GM19467 (cell line): ENCODE measurements around the gene SEC24C.
"Not testable (repeated sequence)": the region's sequence is repeated elsewhere in the genome, so short reads cannot be mapped to it uniquely, and the experiment has no call there.

Source experiments
- ATAC-seq: cut with Tn5 transposase; IDR thresholded peaks from one replicate; pipeline ENCODE4 v1.9.1; 2021; ENCODE audit warnings: mild to moderate bottlenecking, moderate library complexity; ENCODE audit not compliant: unreplicated experiment

SEC24C gene

DNA sequence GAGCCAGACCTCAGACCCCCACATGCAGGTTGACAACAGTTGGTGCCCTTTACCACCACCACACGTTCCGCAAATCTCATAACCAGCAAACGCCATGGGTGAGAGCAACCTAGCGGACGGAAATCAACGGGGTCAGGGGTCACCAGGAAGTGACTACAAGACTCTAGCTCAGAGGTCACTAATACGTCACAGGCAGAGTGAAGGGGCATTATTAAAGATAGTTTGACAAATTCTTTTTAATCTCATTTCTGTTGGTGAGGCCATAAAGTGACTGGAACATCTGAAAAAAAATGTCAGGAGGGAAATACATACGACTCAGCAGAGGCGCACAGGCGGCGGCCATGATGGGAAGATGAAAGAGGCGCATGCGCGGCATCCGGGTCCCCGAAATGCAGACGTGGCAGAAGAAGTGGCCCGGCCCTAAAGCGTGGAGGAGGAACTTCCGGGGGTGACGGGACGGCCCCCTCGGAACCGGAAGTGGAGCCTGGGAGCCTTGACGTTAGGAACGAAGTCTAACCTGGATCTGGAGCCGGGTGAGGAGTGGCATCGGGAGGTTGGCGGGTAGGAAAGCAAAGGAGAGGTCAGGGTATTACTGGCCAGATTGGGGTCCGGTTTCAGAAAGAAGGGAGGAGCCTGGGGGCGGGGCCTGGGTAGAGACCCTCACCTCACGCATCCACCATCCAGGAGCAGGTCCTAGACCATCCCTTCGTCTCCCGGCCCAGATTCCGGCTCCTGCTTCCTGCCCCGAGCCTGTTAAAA, at the start of gene SEC24C:
Gene SEC24C, plus strand, starts transcription at position 468 of the 759 bp plus-strand sequence. CDS start 2,461 bp downstream, outside the sequence.
- ATAC-seq = peak; percentile 86

GRCh38 chr10:73695302-73695701, 48.9 kb upstream of the SEC24C start:
- ATAC-seq = not testable (repeated sequence)

GRCh38 chr10:73697675-73698159, 46.5 kb upstream of the SEC24C start, which contains the start of gene AGAP5:
Gene AGAP5, minus strand, starts transcription at chr10:73698109. Its CDS starts 354 bp downstream, at chr10:73697755.
- not testable (repeated sequence) for ATAC-seq

DNA sequence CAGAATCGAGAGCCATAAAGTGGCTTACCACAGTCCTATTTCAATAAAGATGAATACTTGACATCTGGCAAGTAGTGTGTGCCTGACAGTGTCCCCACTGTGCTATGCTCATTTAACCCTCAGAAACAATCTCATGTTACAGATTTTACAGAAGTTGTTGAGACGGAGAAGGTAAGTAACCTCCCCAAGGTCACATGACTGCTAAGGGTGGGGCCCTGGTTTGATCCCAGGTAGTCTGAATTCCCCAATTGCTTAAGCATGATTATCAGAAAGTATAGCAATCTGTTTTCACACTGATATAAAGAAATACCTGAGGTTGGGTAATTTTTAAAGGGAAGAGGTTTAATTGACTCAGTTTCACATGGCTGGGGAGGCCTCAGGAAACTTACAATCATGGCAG, 45.4 kb upstream of the SEC24C start:
- not testable (repeated sequence) for ATAC-seq

DNA sequence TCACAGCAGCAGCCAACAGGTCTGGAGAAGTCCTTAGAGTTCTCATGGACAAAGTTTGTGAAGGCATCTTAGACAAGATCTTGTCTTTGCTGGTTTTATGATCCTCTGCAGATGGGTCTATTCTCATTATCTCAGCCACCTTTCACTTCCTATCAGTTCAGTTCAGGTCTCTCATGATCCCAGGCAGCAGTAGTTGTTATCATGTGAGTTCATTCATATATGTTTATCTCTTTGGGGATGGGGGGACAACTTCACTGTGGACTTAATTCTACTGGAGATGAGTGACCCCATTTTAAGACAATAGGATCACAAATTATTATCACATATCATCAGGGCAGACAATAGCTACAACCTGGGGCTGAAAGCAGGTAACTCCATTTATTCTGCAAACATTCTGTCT, 40.2 kb upstream of the SEC24C start:
- not testable (repeated sequence) for ATAC-seq

- ATAC-seq = not testable (repeated sequence)
These were observed 38.6 kb upstream of the SEC24C start for GRCh38 chr10:73705506-73706072.

DNA sequence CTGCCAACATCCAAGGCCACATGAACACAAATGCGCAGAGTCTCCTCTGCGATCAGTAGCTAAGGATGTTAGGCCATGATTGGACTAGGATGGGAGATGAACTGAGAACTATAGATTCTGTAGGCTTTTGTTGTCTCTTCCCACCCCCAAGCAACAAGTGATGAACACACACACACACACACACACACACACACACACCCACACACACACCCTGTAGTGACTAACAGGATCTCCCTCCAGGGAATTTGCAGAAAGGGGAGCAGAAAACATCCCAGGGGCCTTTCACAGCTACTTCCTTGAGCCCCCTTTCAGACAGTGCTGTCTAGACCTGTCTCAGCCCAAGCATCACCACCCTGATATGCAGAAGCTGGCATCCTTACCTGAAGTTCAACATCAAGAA, 37.7 kb upstream of the SEC24C start:
- ATAC-seq = not testable (repeated sequence)

DNA sequence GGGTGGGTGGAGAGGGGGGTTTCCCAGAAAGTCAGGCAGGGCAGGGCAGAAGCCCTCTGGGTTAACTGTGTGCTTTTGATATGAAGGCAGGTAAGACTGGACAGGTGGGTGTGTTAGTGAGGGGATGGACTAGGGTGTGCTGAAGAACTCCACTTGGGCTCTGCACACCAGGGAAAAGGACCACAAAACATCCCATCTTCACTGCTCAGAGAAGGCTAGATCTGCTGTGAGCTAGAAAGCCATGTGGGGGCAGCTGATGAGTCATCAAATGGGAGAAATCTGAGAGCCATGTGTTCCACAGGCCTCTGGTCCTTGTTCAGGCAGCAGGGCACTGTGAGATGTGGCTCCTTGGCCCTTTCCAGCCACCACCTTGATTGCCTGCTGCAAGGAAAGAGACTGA, 36.5 kb upstream of the SEC24C start:
- ATAC-seq = not testable (repeated sequence)

GRCh38 chr10:73708122-73708521, 36.0 kb upstream of the SEC24C start:
- ATAC-seq = not testable (repeated sequence)

DNA sequence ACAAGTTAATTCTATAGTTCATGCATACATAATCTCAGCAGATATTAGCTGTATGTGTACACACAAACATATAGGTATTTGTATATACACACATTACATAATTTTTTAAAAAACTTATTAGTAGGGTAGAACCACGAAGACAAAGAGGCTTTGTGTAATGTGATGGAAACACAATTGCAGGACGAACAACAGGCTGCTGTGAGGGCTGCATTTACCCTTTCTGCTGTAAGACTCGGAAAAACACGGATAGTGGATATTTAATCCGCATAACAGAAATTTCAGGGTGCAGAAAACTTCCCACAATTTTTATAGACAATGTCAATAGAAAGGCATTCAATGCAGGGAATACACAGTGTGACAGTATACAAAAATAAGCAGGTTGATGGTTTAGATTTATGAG, 32.5 kb upstream of the SEC24C start:
- ATAC-seq = not testable (repeated sequence)

- not testable (repeated sequence) for ATAC-seq
These were observed 30.3 kb upstream of the SEC24C start for GRCh38 chr10:73713912-73714311.

DNA sequence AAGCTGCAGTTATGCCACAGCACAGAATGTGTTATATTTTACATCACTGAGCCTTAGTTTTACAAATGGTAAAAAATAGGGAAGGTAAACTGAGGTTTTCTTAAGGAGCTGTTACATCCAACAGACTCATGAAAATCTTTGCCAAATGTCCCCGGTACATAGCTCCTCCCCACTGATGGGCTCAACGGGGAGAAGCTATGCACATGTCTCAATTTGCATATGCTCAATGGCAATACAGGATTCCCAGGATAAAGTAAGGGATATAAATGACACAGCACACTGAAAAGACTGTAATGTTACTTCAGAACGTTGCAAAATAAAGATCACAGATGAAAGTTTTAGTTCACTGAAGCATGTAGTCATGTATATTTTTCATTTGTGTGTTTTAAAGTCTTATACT, 29.7 kb upstream of the SEC24C start:
- not testable (repeated sequence) for ATAC-seq

DNA sequence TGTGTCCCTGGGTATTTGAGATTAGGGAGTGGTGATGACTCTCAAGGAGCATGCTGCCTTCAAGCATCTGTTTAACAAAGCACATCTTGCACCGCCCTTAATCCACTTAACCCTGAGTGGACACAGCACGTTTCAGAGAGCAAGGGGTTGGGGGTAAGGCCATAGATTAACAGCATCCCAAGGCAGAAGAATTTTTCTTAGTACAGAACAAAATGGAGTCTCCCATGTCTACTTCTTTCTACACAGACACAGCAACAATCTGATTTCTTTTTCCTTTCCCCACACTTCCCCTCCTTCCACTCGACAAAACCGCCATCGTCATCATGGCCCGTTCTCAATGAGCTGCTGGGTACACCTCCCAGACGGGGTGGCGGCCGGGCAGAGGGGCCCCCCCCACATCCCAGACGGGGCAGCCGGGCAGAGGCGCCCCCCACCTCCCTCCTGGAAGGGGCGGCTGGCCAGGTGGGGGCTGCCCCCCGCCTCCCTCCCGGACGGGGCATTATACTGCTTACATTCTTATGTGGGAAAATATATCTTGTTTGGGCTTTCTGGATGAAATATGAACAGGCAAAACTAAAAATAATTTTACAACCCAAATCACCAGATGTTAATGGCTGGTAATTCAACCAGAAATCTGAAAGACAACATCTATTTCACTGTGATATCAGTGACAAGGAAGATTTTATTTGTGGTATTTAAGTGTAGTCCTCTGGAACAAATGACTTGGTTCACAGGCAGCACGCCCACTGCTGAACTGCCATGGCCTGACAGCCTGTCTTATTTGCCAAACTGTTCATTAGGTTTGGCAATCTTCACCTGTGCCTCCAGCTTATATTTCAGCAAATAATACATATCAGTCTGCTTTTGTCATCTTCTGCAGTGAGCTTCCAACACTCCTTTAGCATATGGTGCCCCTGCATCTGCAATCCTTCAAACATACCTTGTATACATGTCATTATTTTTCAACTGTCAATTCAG, 28.7 kb upstream of the SEC24C start:
- not testable (repeated sequence) for ATAC-seq

DNA sequence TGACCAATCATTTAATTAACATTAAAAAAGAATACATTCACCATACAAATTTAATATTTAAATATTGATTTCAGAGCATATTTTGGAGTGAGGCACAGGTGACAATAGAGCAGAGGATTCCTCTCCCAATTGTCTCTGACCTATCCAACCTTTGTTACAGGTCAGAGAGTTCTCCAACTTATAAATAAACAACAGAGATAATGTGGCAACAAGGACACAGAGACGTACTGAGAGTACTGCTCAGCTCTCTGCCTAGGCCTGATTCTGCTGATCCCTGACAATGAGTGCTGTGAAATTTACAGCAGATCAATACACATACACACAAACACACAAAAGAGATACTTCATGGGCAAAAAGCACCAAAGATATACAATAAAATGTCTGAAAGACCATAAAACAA, 27.9 kb upstream of the SEC24C start:
- ATAC-seq = no peak

GRCh38 chr10:73717556-73717955, 26.6 kb upstream of the SEC24C start:
- ATAC-seq = no peak

DNA sequence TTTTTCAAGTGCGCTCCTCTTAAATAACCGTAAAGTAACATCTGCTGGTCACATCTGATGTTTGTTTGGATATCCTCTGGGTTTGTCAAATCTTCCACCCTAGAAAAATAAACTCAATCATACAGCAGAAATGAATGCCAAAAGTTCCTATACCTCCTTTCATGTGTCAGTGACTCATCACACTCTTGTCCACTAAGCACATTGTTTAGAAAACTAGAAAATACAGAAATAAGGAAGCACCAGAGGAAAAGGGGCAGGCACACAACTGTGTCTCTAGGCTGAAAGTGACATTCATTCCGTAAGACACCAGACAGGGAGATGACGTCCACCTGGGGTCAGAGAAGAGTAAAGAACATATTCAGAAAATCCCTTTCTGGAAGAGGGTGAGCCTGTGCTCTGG, 23.6 kb upstream of the SEC24C start:
- not testable (repeated sequence) for ATAC-seq

GRCh38 chr10:73723516-73723915, 20.7 kb upstream of the SEC24C start:
- no peak for ATAC-seq

DNA sequence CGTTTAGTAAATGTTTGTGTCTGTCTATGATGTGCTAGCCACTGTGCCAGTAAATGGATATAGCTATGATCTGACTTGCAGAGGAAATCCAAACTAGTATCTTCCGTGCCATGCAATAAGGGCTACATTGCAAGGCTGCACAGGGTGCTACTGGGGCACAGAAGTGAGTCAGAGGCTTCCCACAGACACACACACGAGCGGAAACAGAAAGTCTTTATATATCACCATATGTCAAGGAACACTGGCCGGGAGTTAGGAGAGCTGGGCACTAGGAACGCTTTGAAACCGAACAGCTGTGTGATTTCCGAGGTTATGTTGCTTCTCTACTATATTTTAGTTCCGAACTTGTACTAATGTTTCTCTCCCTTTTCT, 14.4 kb upstream of the SEC24C start:
- not testable (repeated sequence) for ATAC-seq

DNA sequence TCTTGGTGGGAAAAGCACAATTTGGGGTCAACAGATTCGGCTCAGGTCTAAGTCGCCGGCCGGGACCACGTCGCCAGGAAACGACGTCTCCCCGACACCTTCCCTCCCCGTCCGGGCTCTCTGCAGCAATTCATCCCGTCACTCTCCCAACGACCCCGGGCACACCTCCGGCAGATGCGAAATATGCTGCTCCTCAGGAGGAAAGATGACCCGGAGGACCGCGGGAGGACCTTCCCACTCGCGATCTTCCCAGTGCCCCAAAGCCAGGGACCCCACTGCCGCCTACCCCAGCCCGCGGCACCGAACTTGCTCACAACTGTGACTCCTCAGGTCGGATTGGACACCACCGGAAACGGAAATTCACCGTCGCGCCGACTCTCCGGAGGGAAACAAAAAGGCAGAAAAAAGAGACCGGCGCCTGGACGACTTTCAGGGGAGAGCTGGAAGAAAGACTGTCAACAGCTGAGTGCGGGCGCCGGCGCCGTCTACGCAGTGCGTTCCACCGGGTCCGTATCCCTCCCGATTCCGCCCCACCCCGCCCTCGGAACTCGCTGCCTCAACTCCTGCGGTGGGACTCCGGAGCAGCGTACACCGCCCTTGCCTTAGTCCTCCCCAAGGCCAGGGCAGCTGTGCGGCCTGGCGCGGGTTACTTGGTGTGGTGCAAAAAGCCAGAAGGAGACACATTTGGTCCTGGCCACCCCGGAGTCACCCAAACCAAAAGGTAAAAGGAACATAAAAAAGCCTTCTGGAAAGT, 13.8 kb upstream of the SEC24C start:
- ATAC-seq = peak; percentile 78
